MM.1S (cell line): ENCODE results near the gene RPAP2.

Source experiments
- CTCF ChIP-seq: fragments of 300-600 bp; sonication (generic); IDR thresholded peaks from 2 replicates; pipeline ENCODE4 v1.5.1; 2016; ENCODE audit warnings: antibody characterized with exemption, low read length, mixed read lengths
- EZH2 ChIP-seq: fragments of 300-600 bp; sonication (generic); optimal IDR thresholded peaks from 2 replicates; pipeline ENCODE3; 2017; ENCODE audit warnings: low read depth, mild to moderate bottlenecking, antibody characterized with exemption, low read length, mixed read lengths

GRCh38 chr1:92262516-92262915 lies 36.3 kb upstream of the RPAP2 start:
- TF ChIP-seq CTCF (no peak), EZH2 (no peak)
